Measurements from ENCODE around the gene KCNQ1. TPM values are rescaled to one million over a fixed set of nuclear protein-coding genes. Genes with fewer than 3 reads are reported as not detected.

The KCNQ1 gene
- total and polyA plus RNA-seq, 2 experiments from 2014 or later, result not detected

DNA sequence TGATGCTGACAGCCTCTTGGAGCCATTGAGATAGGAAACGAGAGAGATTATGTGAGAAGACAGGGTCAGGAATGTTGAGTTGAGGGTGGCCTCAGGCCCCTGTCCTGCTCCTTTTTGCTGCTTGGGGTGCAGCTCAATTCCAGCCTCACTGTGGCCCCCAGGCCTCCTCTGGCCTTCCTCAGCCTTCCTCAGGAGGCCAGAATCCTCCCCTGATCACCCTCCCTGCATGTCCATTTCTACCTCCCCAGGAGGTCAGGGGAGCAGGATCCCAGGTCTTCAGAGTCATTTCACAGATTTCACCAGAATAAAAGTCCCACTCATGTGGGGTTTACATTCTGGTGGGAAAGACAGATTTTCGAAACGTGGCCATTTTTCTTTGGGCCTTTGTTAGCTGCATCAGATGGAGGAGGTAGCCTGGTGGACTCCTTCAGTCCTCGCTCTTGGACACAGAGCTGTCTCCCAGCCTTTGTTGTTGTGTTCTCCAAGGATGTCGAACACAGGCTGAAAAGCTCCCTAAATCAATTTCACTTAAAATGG lies 257.2 kb downstream of the KCNQ1 start:
- in situ Hi-C loops (cut with MboI), result no loop called here
- 0 out of 2 replicates have a peak, but pooled peaks cover 7% of the 10 kb centered on the region for H4K20me1 ChIP-seq (ENCODE audit: insufficient read depth)
- no peaks in the 10 kb centered on the region for H3K36me3 ChIP-seq (ENCODE audit: low read depth)
- H3K9me3 ChIP-seq (ENCODE audit: low read depth), result no peaks in the 10 kb centered on the region
- 74 to 75% methylated on average over 5 of the region's 5 CpGs for WGBS, 2 experiments (ENCODE audit: low coverage in 1 of 2, low lambda C conversion rate in 2 of 2, missing lambda C conversion rate in 2 of 2)
- no peak overlapping the region for H3K27ac ChIP-seq
- H3F3A ChIP-seq (ENCODE audit: insufficient read depth), result no peaks in the 10 kb centered on the region
- H3K27me3 ChIP-seq (replicated peaks; ENCODE audit: insufficient read depth), result no peaks in the 10 kb centered on the region; the same call in 1 of the 2 replicates
- H3K9me2 ChIP-seq (ENCODE audit: insufficient read depth), result no peaks in the 10 kb centered on the region
- no peak overlapping the region for H3K4me3 ChIP-seq
- no peak overlapping the region for H3K9ac ChIP-seq
- H3K4me2 ChIP-seq (ENCODE audit: unreplicated experiment), result no peak overlapping the region
- H3K79me2 ChIP-seq (ENCODE audit: insufficient read depth), result peaks cover 28% of the 10 kb centered on the region
- H2AFZ ChIP-seq, result no peak overlapping the region
- no peak for TF ChIP-seq EZH2phosphoT487 (IDR thresholded peaks at IDR 0.05; ENCODE audit: insufficient read depth, low read depth)
- TF ChIP-seq EZH2 (IDR thresholded peaks at IDR 0.05; ENCODE audit: insufficient read depth, poor library complexity, severe bottlenecking), result no peak
- H3K4me1 ChIP-seq (ENCODE audit: insufficient read depth), result peaks cover 10% of the 10 kb centered on the region
- DNase-seq, result no peak

DNA sequence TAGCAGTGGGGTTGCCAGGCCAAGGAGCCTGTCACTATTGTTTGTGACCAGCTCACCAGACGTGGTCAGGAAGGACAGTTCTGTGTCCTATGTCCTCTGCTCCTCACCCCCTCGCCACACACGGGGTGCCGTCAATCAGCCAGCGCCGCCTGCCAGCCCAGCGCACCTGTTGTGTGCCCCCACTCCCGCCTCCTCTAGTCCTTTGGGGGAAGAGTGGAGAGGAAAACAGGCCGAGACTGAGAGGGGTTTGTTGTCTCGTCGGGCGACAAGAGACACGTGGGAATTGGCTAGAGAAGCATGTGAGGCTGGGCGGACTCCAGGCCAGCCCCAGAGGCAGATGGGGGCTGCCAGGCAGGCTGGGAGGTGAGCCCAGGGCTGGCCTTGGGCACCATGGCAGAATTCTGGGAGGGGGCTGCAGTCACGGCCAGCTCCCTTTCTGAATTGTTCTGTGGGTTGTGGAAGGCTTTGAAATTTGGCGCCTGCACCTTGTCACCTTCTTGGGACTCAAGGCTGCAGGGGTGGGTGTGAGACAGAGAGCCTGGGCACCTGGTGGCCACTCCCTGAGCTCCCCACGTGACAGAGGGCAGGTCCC lies 258.1 kb downstream of the KCNQ1 start:
- TF ChIP-seq EZH2phosphoT487 (IDR thresholded peaks at IDR 0.05; ENCODE audit: insufficient read depth, low read depth) (no peak), EZH2 (IDR thresholded peaks at IDR 0.05; ENCODE audit: insufficient read depth, poor library complexity, severe bottlenecking) (no peak)
- in situ Hi-C loops (cut with MboI), result no loop called here
- H2AFZ ChIP-seq, result no peak overlapping the region
- WGBS, 2 experiments (ENCODE audit: low coverage in 1 of 2, low lambda C conversion rate in 2 of 2, missing lambda C conversion rate in 2 of 2), result 72 to 83% methylated on average over 17 of the region's 17 CpGs
- no peaks in the 10 kb centered on the region for H3K9me3 ChIP-seq (ENCODE audit: low read depth)
- H4K20me1 ChIP-seq (ENCODE audit: insufficient read depth), result no peaks in the 10 kb centered on the region
- H3K27me3 ChIP-seq (replicated peaks; ENCODE audit: insufficient read depth), result peaks cover 6% of the 10 kb centered on the region
- no peak for DNase-seq
- H3K27ac ChIP-seq, result no peak overlapping the region
- no peak overlapping the region for H3K4me3 ChIP-seq
- H3K36me3 ChIP-seq (ENCODE audit: low read depth), result no peaks in the 10 kb centered on the region
- H3F3A ChIP-seq (ENCODE audit: insufficient read depth), result no peaks in the 10 kb centered on the region
- H3K79me2 ChIP-seq (ENCODE audit: insufficient read depth), result peaks cover 19% of the 10 kb centered on the region
- no peak overlapping the region for H3K4me2 ChIP-seq (ENCODE audit: unreplicated experiment)
- H3K9ac ChIP-seq, result no peak overlapping the region
- 0 out of 2 replicates have a peak, but pooled peaks cover 4% of the 10 kb centered on the region for H3K4me1 ChIP-seq (ENCODE audit: insufficient read depth)
- no peaks in the 10 kb centered on the region for H3K9me2 ChIP-seq (ENCODE audit: insufficient read depth)

DNA sequence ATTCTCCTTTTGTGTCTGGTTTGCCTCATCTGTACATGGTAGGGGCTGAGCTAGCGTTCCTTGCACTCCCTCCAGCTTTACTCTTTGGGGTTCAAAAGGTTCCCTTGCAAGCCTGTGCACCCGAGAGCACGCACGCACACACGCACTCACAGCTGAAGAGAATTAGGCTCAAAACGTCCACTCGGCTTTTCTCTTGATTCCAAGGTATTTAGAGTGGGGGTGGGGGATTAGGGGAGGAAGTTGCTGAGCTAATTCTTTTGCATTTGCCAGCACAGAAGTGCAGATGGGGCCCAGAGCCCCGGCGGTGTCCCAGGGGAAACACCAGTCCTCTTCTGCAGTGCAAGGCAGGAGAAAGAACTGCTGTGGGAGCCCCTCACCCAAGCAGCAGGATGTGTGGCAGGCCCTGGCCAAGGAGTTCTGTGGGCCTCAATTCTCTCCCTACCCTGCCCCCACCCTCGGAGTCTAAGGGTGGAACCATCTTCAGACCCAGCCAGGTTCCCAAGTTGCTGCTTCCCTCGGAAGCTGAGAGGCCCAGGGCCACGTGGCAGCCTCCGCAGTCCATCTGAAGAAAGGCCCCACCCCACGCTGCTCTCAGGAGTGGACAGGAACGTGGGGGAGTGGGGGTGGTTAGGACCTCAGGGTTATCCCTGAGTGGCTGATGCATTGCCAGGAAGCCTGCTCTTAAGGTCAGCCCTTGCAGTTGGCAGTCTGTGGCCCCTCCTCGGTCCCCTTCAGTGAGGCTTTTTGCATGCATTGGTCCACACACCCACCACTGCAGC lies 258.7 kb downstream of the KCNQ1 start:
- no peak overlapping the region for H2AFZ ChIP-seq
- 41 to 48% methylated on average over 16 of the region's 16 CpGs for WGBS, 2 experiments (ENCODE audit: low coverage in 1 of 2, low lambda C conversion rate in 2 of 2, missing lambda C conversion rate in 2 of 2)
- DNase-seq, result no peak

DNA sequence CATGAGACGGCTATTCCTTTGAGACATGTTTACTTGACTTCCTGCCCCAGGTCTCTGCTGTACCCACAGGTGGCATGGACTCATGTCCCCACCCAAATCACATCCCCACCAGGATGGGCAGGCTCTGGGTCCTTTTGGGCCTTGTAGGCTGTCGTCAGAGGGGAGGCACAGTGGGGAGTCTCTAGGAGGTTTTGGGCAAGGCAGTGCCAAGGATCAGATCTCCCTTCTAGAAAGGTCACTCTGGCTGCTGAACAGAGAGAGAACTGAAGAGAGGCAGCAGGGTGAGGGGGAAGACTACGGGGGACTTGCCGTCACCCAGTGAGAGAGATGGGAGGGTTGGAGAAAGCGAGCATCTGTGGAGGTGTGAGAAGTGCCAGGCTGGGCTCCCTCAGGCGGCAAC lies 259.5 kb downstream of the KCNQ1 start:
- no peaks in the 10 kb centered on the region for H3K36me3 ChIP-seq (ENCODE audit: low read depth)
- TF ChIP-seq EZH2phosphoT487 (IDR thresholded peaks at IDR 0.05; ENCODE audit: insufficient read depth, low read depth) (no peak), EZH2 (IDR thresholded peaks at IDR 0.05; ENCODE audit: insufficient read depth, poor library complexity, severe bottlenecking) (no peak)
- in situ Hi-C loops (cut with MboI), result no loop called here
- no peaks in the 10 kb centered on the region for H4K20me1 ChIP-seq (ENCODE audit: insufficient read depth)
- H3K27ac ChIP-seq, result no peak overlapping the region
- peaks cover 4% of the 10 kb centered on the region for H3K79me2 ChIP-seq (ENCODE audit: insufficient read depth)
- 0 out of 2 replicates have a peak, but pooled peaks cover 4% of the 10 kb centered on the region for H3K4me1 ChIP-seq (ENCODE audit: insufficient read depth)
- no peaks in the 10 kb centered on the region for H3K9me2 ChIP-seq (ENCODE audit: insufficient read depth)
- no peaks in the 10 kb centered on the region for H3F3A ChIP-seq (ENCODE audit: insufficient read depth)
- no peak overlapping the region for H3K9ac ChIP-seq
- no peaks in the 10 kb centered on the region for H3K9me3 ChIP-seq (ENCODE audit: low read depth)
- H3K4me3 ChIP-seq, result no peak overlapping the region
- 69 to 76% methylated on average over 6 of the region's 6 CpGs for WGBS, 2 experiments (ENCODE audit: low coverage in 1 of 2, low lambda C conversion rate in 2 of 2, missing lambda C conversion rate in 2 of 2)
- peaks cover 18% of the 10 kb centered on the region for H3K27me3 ChIP-seq (replicated peaks; ENCODE audit: insufficient read depth)
- H3K4me2 ChIP-seq (ENCODE audit: unreplicated experiment), result no peak overlapping the region
- no peak overlapping the region for H2AFZ ChIP-seq
- DNase-seq, result no peak

More for the DNA sequence above, 258.7 kb downstream of the KCNQ1 start:
- Histone ChIP-seq H3K9ac (no peak overlapping the region), H3K79me2 (ENCODE audit: insufficient read depth) (peaks cover 12% of the 10 kb centered on the region), H3K27me3 (replicated peaks; ENCODE audit: insufficient read depth) (peaks cover 13% of the 10 kb centered on the region), H4K20me1 (ENCODE audit: insufficient read depth) (no peaks in the 10 kb centered on the region), H3K36me3 (ENCODE audit: low read depth) (no peaks in the 10 kb centered on the region), H3K4me3 (no peak overlapping the region), H3K9me2 (ENCODE audit: insufficient read depth) (no peaks in the 10 kb centered on the region), H3K27ac (no peak overlapping the region), H3K4me1 (ENCODE audit: insufficient read depth) (0 out of 2 replicates have a peak, but pooled peaks cover 4% of the 10 kb centered on the region), H3F3A (ENCODE audit: insufficient read depth) (no peaks in the 10 kb centered on the region), H3K4me2 (ENCODE audit: unreplicated experiment) (no peak overlapping the region), H3K9me3 (ENCODE audit: low read depth) (no peaks in the 10 kb centered on the region)
- TF ChIP-seq EZH2phosphoT487 (IDR thresholded peaks at IDR 0.05; ENCODE audit: insufficient read depth, low read depth), result no peak
- TF ChIP-seq EZH2 (IDR thresholded peaks at IDR 0.05; ENCODE audit: insufficient read depth, poor library complexity, severe bottlenecking), result no peak
- in situ Hi-C loops (cut with MboI), result no loop called here
